BJ (cell line): ENCODE results near the gene BSG. TPM values are rescaled to one million over a fixed set of nuclear protein-coding genes. Genes with fewer than 3 reads are reported as not detected.

Experiments used
- CTCF ChIA-PET: fragments of 350-600 bp; formaldehyde crosslinking; extraction: SDS; loops from one replicate; lab custom pipeline; 2021; ENCODE audit warnings: antibody characterized with exemption, inconsistent platforms; lab: Yijun Ruan, JAX
- POLR2A ChIA-PET: fragments of 300-600 bp; sonication (Branson Sonifier 250); formaldehyde crosslinking; extraction: SDS; loops from one replicate; lab custom pipeline; 2021; ENCODE audit warnings: antibody characterized with exemption; lab: Charles Lee
- DNase-seq: peaks from one replicate; pipeline ENCODE4 v3.0.0-alpha.2; 2011; ENCODE audit warnings: low read depth
- H3K27me3 ChIP-seq: 2 replicates; pipeline ENCODE4 v1.6.0; 2011; ENCODE audit warnings: low read length; ENCODE audit not compliant: control insufficient read depth, insufficient read depth
- H3K36me3 ChIP-seq: 2 replicates; pipeline ENCODE4 v1.5.1; 2011; ENCODE audit warnings: low read length; ENCODE audit not compliant: control insufficient read depth, insufficient read depth
- H3K4me3 ChIP-seq: 2 replicates; pipeline ENCODE4 v1.5.1; 2011; ENCODE audit warnings: low read depth, mild to moderate bottlenecking, control low read depth, low read length
- CTCF ChIP-seq: IDR thresholded peaks from 2 replicates; pipeline ENCODE4 v1.5.1; 2011; ENCODE audit warnings: low read depth, mild to moderate bottlenecking, control low read depth, inconsistent platforms, low read length, moderate library complexity; ENCODE audit not compliant: insufficient read depth
- polyA plus RNA-seq: library from polyadenylated mRNA; depleted of rRNA; stranded (reverse); fragments of >200 nt; gene quantifications from 2 replicates; pipeline ENCODE4 v1.2.3, GENCODE V29; 2011

BSG gene
- polyA plus RNA-seq, 1 experiment, result 1,176 TPM

- Histone ChIP-seq H3K4me3 (no peak overlapping the region), H3K36me3 (no peaks in the 10 kb centered on the region), H3K27me3 (no peaks in the 10 kb centered on the region)
- POLR2A ChIA-PET, result no interaction called here
- CTCF ChIA-PET, result interaction anchor here (1.0 to 1.1 kb wide), 2 partner anchors 25 to 26 kb away, joined by 3 to 4 read pairs; no protein-coding TSS in a partner anchor
- TF ChIP-seq CTCF, result no peak
- DNase-seq, result no peak
Observed at GRCh38 chr19:610801-611480, 38.5 kb downstream of the BSG start.

- Histone ChIP-seq H3K36me3 (no peaks in the 10 kb centered on the region), H3K4me3 (no peak overlapping the region), H3K27me3 (no peaks in the 10 kb centered on the region)
- peak; percentile 93 for DNase-seq
- CTCF ChIA-PET, result interaction anchor here (0.9 to 1.1 kb wide), 3 partner anchors 16 to 27 kb away, joined by 3 to 4 read pairs (median 3); no protein-coding TSS in a partner anchor
- POLR2A ChIA-PET, result no interaction called here
- no peak for TF ChIP-seq CTCF
Observed at GRCh38 chr19:611481-611868, 39.1 kb downstream of the BSG start.

GRCh38 chr19:612941-613340 lies 40.5 kb downstream of the BSG start:
- peaks cover 3% of the 10 kb centered on the region for H3K36me3 ChIP-seq
- DNase-seq, result no peak
- H3K4me3 ChIP-seq, result no peak overlapping the region
- TF ChIP-seq CTCF, result no peak
- ChIA-PET CTCF (interaction anchor here (0.8 kb wide), 1 partner anchor 24 kb away, joined by 3 read pairs; no protein-coding TSS in a partner anchor), POLR2A (no interaction called here)
- no peaks in the 10 kb centered on the region for H3K27me3 ChIP-seq

- H3K27me3 ChIP-seq, result no peaks in the 10 kb centered on the region
- H3K36me3 ChIP-seq, result peaks cover 12% of the 10 kb centered on the region
- ChIA-PET POLR2A (no interaction called here), CTCF (no interaction called here)
- no peak overlapping the region for H3K4me3 ChIP-seq
- TF ChIP-seq CTCF, result no peak
- no peak for DNase-seq
Observed at GRCh38 chr19:613732-614567, 41.6 kb downstream of the BSG start.

- CTCF ChIA-PET, result no interaction called here
- H3K27me3 ChIP-seq, result no peaks in the 10 kb centered on the region
- POLR2A ChIA-PET, result no interaction called here
- H3K36me3 ChIP-seq, result peaks cover 19% of the 10 kb centered on the region
- DNase-seq, result no peak
- TF ChIP-seq CTCF, result no peak
- no peak overlapping the region for H3K4me3 ChIP-seq
Observed at GRCh38 chr19:615619-616018, 43.2 kb downstream of the BSG start.
